VCaP (cell line): ENCODE results near the gene AQP12A.
A peak's percentile ranks its signal among the peaks of the same experiment; 100 is the strongest.
"Not testable (repeated sequence)": the region's sequence is repeated elsewhere in the genome, so short reads cannot be mapped to it uniquely, and the experiment has no call there.

Experiments
- H3K27ac ChIP-seq: fragments of 450-650 bp; 2 replicates; pipeline ENCODE4 v1.5.1; 2017
- CTCF ChIP-seq: fragments of 450-650 bp; conservative IDR thresholded peaks from 2 replicates; pipeline ENCODE4 v1.5.1; 2017; ENCODE audit warnings: mild to moderate bottlenecking, moderate library complexity

AQP12A gene

GRCh38 chr2:240685771-240686371 is 5.8 kb upstream of the AQP12A start:
- peak overlapping the region; percentile 94 for H3K27ac ChIP-seq
- TF ChIP-seq CTCF = peak; percentile 47; the same call in 1 of the 2 replicates

GRCh38 chr2:240686460-240686859 is 5.2 kb upstream of the AQP12A start:
- H3K27ac ChIP-seq = peak overlapping the region; percentile 94
- no peak for TF ChIP-seq CTCF

GRCh38 chr2:240687045-240687740 is 4.5 kb upstream of the AQP12A start:
- H3K27ac ChIP-seq = peak overlapping the region; percentile 94
- TF ChIP-seq CTCF = no peak

GRCh38 chr2:240687741-240688552 is 3.7 kb upstream of the AQP12A start:
- TF ChIP-seq CTCF = no peak
- H3K27ac ChIP-seq = peak overlapping the region; percentile 94; the same call in 1 of the 2 replicates

GRCh38 chr2:240688553-240688919 is 3.1 kb upstream of the AQP12A start:
- peak overlapping the region; percentile 94; the same call in 1 of the 2 replicates for H3K27ac ChIP-seq
- no peak for TF ChIP-seq CTCF

GRCh38 chr2:240689975-240690374 is 1.7 kb upstream of the AQP12A start:
- no peak for TF ChIP-seq CTCF
- H3K27ac ChIP-seq = no peak overlapping the region

- not testable (repeated sequence) for H3K27ac ChIP-seq
These were observed 1.1 kb upstream of the AQP12A start for GRCh38 chr2:240690421-240691074.

- H3K27ac ChIP-seq = not testable (repeated sequence)
These were observed 615 bp upstream of the AQP12A start for GRCh38 chr2:240691075-240691427.

- H3K27ac ChIP-seq = not testable (repeated sequence)
These were observed 1.2 kb downstream of the AQP12A start for GRCh38 chr2:240692583-240693561.

GRCh38 chr2:240694304-240694703 is 2.6 kb downstream of the AQP12A start:
- H3K27ac ChIP-seq = not testable (repeated sequence)

- not testable (repeated sequence) for H3K27ac ChIP-seq
These were observed 3.9 kb downstream of the AQP12A start for GRCh38 chr2:240695593-240695992.

GRCh38 chr2:240696469-240696868 is 4.8 kb downstream of the AQP12A start:
- not testable (repeated sequence) for H3K27ac ChIP-seq
